GM23248 (cell line): ENCODE data around the gene GJD3.

ENCODE experiments used
- EZH2 ChIP-seq: fragments of 200-600 bp; sonication (generic); IDR thresholded peaks from 2 replicates; pipeline ENCODE4 v1.6.1; 2018; ENCODE audit warnings: antibody characterized with exemption, mild to moderate bottlenecking; ENCODE audit not compliant: insufficient read depth, poor library complexity, severe bottlenecking
- EZH2phosphoT487 ChIP-seq: fragments of 200-600 bp; sonication (generic); IDR thresholded peaks from 2 replicates; pipeline ENCODE4 v1.6.1; 2018; ENCODE audit warnings: antibody characterized with exemption, moderate library complexity, mild to moderate bottlenecking, low read depth; ENCODE audit not compliant: insufficient read depth

DNA sequence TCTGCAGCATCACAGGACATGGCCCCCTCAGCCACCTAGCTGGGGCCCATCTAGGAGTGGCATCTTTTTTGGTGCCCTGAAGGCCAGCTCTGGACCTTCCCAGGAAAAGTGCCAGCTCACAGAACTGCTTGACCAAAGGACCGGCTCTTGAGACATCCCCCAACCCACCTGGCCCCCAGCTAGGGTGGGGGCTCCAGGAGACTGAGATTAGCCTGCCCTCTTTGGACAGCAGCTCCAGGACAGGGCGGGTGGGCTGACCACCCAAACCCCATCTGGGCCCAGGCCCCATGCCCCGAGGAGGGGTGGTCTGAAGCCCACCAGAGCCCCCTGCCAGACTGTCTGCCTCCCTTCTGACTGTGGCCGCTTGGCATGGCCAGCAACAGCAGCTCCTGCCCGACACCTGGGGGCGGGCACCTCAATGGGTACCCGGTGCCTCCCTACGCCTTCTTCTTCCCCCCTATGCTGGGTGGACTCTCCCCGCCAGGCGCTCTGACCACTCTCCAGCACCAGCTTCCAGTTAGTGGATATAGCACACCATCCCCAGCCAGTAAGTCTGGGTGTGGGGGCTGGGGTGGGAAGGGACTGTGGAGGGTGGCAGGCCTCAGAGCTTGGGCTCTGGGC lies 33.6 kb downstream of the GJD3 start:
- TF ChIP-seq EZH2phosphoT487 (no peak), EZH2 (no peak)
